PC-3 (cell line): ENCODE results near the gene SNURF. TPM values are rescaled to one million over a fixed set of nuclear protein-coding genes. Genes with fewer than 3 reads are reported as not detected.

Experiments
- ATAC-seq: fragments of 200-7000 bp; cut with Tn5 transposase; 2 replicates; pipeline ENCODE4 v1.9.1; 2020; ENCODE audit warnings: mild to moderate bottlenecking, moderate library complexity
- Bru-seq: library from RNA; stranded (reverse); fragments of 400-500 nt; gene quantifications from one replicate; lab custom pipeline; 2021; lab: Mats Ljungman, UMichigan
- BruChase-seq, 2 experiments: library from RNA; stranded (reverse); fragments of 400-500 nt; gene quantifications; one replicate each; lab custom pipeline; 2021; lab: Mats Ljungman, UMichigan
- BruUV-seq: library from RNA; stranded (reverse); fragments of 400-500 nt; replicated peaks from 2 replicates; lab custom pipeline; 2021; lab: Mats Ljungman, UMichigan
- CTCF ChIA-PET: fragments of 300-600 bp; sonication (Branson Sonifier 250); formaldehyde crosslinking; loops from one replicate; lab custom pipeline; 2022; ENCODE audit warnings: antibody characterized with exemption; lab: Charles Lee
- POLR2A ChIA-PET: fragments of 300-600 bp; sonication (Branson Sonifier 250); formaldehyde crosslinking; loops from one replicate; lab custom pipeline; 2022; ENCODE audit warnings: antibody characterized with exemption; ENCODE audit not compliant: unreplicated experiment; lab: Charles Lee
- DNase-seq: peaks from one replicate; pipeline ENCODE4 v3.0.0-alpha.2; 2015
- H2AFZ ChIP-seq: fragments of 300-600 bp; sonication (generic); 2 replicates; pipeline ENCODE4 v1.6.0; 2016; ENCODE audit warnings: antibody characterized with exemption, low read length
- H3F3A ChIP-seq: fragments of 300-600 bp; sonication (generic); one replicate; pipeline ENCODE4 v1.6.0; 2017; ENCODE audit warnings: antibody characterized with exemption, low read length, control low read depth, mild to moderate bottlenecking; ENCODE audit not compliant: unreplicated experiment
- H3K27ac ChIP-seq: fragments of 300-600 bp; sonication (generic); 2 replicates; pipeline ENCODE4 v1.5.1; 2016; ENCODE audit warnings: mild to moderate bottlenecking, low read length
- H3K27me3 ChIP-seq: fragments of 300-600 bp; sonication (generic); 2 replicates; pipeline ENCODE4 v1.6.1; 2016; ENCODE audit warnings: low read length, mixed read lengths
- H3K36me3 ChIP-seq: fragments of 300-600 bp; sonication (generic); 2 replicates; pipeline ENCODE4 v1.6.1; 2016; ENCODE audit warnings: low read depth, mixed run types, low read length, mixed read lengths
- H3K4me1 ChIP-seq: fragments of 300-600 bp; sonication (generic); 2 replicates; pipeline ENCODE4 v1.5.1; 2016; ENCODE audit warnings: low read length; ENCODE audit not compliant: insufficient read depth
- H3K4me2 ChIP-seq: fragments of 300-600 bp; sonication (generic); 2 replicates; pipeline ENCODE4 v1.6.0; 2016; ENCODE audit warnings: low read length
- H3K4me3 ChIP-seq: fragments of 300-600 bp; sonication (generic); 2 replicates; pipeline ENCODE4 v1.5.1; 2016; ENCODE audit warnings: mild to moderate bottlenecking, low read length, mixed read lengths
- H3K79me2 ChIP-seq: fragments of 300-600 bp; sonication (generic); 2 replicates; pipeline ENCODE4 v1.6.1; 2017; ENCODE audit warnings: low read length, mixed read lengths
- H3K9ac ChIP-seq: fragments of 300-600 bp; sonication (generic); 2 replicates; pipeline ENCODE4 v1.6.0; 2016; ENCODE audit warnings: mild to moderate bottlenecking, low read length
- H3K9me2 ChIP-seq: fragments of 300-600 bp; sonication (generic); replicated peaks from 2 replicates; pipeline ENCODE4 v1.6.1; 2016; ENCODE audit warnings: mixed run types, low read length, mixed read lengths
- H3K9me3 ChIP-seq: fragments of 300-600 bp; sonication (generic); 2 replicates; pipeline ENCODE4 v1.6.1; 2016; ENCODE audit warnings: low read length, mixed read lengths
- H4K20me1 ChIP-seq: fragments of 300-600 bp; sonication (generic); 2 replicates; pipeline ENCODE4 v1.6.1; 2016; ENCODE audit warnings: low read length, mixed read lengths
- CTCF ChIP-seq: fragments of 300-600 bp; sonication (generic); conservative IDR thresholded peaks from 2 replicates; pipeline ENCODE4 v1.5.1; 2017; ENCODE audit warnings: antibody characterized with exemption, low read depth, mild to moderate bottlenecking, low read length
- EZH2 ChIP-seq: fragments of 300-600 bp; sonication (generic); IDR thresholded peaks from one replicate; pipeline ENCODE4 v1.6.1; 2017; ENCODE audit warnings: antibody characterized with exemption, mild to moderate bottlenecking, low read length; ENCODE audit not compliant: unreplicated experiment
- EZH2phosphoT487 ChIP-seq: fragments of 300-600 bp; sonication (generic); IDR thresholded peaks from 2 replicates; pipeline ENCODE4 v1.6.1; 2018; ENCODE audit warnings: mild to moderate bottlenecking, antibody characterized with exemption, low read length, borderline replicate concordance
- intact Hi-C: fragments of 100-400 bp; cut with micrococcal nuclease; formaldehyde crosslinking; loops from 2 replicates; pipeline ENCODE4 v1.9.0; 2023
- long read RNA-seq: library from polyadenylated mRNA; unstranded; transcript quantifications from one replicate; pipeline ENCODE4 v2.0.0, GENCODE V29; 2021; ENCODE audit not compliant: unreplicated experiment
- total RNA-seq: library from RNA; depleted of rRNA; stranded (reverse); fragments of >200 nt; gene quantifications from 2 replicates; pipeline ENCODE4 v1.2.3, GENCODE V29; 2014; rRNA removed

Gene SNURF
- total RNA-seq, result 6.0 and 13.1 TPM in 2 replicates
- Bru-seq, nascent RNA, result percentile 79 among the genes with signal in this experiment
- BruChase-seq, experiment 1, labeled RNA remaining after a 6-hour chase, result percentile 86 among the genes with signal in this experiment
- BruChase-seq, experiment 2, labeled RNA remaining after a 2-hour chase, result percentile 96 among the genes with signal in this experiment
- long read RNA-seq, partial matches to known transcripts, result 0 of 3 reads
- long read RNA-seq, other reads (novel, unspliced or antisense), result 0 of 3 reads

DNA sequence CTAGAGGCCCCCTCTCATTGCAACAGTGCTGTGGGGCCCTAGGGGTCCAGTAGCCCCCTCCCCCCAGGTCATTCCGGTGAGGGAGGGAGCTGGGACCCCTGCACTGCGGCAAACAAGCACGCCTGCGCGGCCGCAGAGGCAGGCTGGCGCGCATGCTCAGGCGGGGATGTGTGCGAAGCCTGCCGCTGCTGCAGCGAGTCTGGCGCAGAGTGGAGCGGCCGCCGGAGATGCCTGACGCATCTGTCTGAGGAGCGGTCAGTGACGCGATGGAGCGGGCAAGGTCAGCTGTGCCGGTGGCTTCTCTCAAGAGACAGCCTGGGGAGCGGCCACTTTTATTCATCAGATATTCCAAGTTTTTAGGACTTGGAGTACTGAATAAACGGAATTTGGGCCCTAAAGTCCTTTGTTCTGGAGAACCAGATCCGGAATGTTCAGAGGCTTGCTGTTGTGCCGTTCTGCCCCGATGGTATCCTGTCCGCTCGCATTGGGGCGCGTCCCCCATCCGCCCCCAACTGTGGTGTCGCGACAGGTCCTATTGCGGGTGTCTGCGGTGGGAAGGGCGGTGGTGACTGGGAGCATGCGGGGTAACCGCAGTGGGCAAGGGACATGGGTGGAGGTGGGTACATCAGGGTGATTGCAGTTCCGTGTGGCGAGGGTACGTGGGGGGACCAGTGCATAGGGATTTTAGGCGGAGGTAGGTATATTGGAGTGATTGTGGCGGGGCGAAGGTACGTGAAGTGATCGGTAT lies at the start of gene SNURF, which contains the start of gene SNRPN:
Gene SNURF (plus strand): TSS at position 205 of the 748 bp plus-strand sequence. CDS start 62 bp downstream, at position 267.
Gene SNRPN (plus strand): TSS at position 205 of the 748 bp plus-strand sequence. CDS start 19,467 bp downstream, outside the sequence.
- Histone ChIP-seq H2AFZ (peak within 1 kb of the TSS; percentile 78), H3K9me2 (no peaks in the 10 kb centered on the region), H3K9ac (peak within 1 kb of the TSS; percentile 79), H4K20me1 (no peaks in the 10 kb centered on the region), H3K4me1 (no peaks in the 10 kb centered on the region), H3K4me3 (peak within 1 kb of the TSS; percentile 88), H3F3A (no peaks in the 10 kb centered on the region), H3K4me2 (peak within 1 kb of the TSS; percentile 82), H3K27me3 (no peaks in the 10 kb centered on the region), H3K27ac (peak within 1 kb of the TSS; percentile 70), H3K79me2 (peaks cover 50% of the 10 kb centered on the region), H3K9me3 (0 out of 2 replicates have a peak, but pooled peaks cover 6% of the 10 kb centered on the region), H3K36me3 (no peaks in the 10 kb centered on the region)
- DNase-seq (peak; percentile 57), ATAC-seq (peak; percentile 75)
- ChIA-PET CTCF (no interaction called here), POLR2A (no interaction called here)
- TSS peak; percentile 44 for BruUV-seq
- TF ChIP-seq CTCF (no peak), EZH2phosphoT487 (no peak), EZH2 (no peak)
- intact Hi-C loops, result no loop called here

GRCh38 chr15:24916305-24917009 lies 38.3 kb upstream of the SNURF start:
- no peak overlapping the region for H3K9ac ChIP-seq
- H3K27ac ChIP-seq, result no peak overlapping the region
- H3K4me1 ChIP-seq, result 0 out of 2 replicates have a peak, but pooled peaks cover 4% of the 10 kb centered on the region
- H3K9me3 ChIP-seq, result no peaks in the 10 kb centered on the region; the same call in 1 of the 2 replicates
- ATAC-seq (no peak), DNase-seq (no peak)
- ChIA-PET POLR2A (no interaction called here), CTCF (no interaction called here)
- no peak overlapping the region for H3K4me2 ChIP-seq
- H3K4me3 ChIP-seq, result no peak overlapping the region
- TF ChIP-seq CTCF (no peak), EZH2phosphoT487 (no peak), EZH2 (no peak)
- H2AFZ ChIP-seq, result no peak overlapping the region
- no peaks in the 10 kb centered on the region for H3K9me2 ChIP-seq
- BruUV-seq, result no TSS peak
- no peaks in the 10 kb centered on the region for H3K79me2 ChIP-seq
- H4K20me1 ChIP-seq, result no peaks in the 10 kb centered on the region
- no peaks in the 10 kb centered on the region for H3K36me3 ChIP-seq
- intact Hi-C loops, result no loop called here
- H3K27me3 ChIP-seq, result no peaks in the 10 kb centered on the region
- H3F3A ChIP-seq, result no peaks in the 10 kb centered on the region
